ENCODE measurements around the gene MAML2. TPM values are rescaled to one million over a fixed set of nuclear protein-coding genes. Genes with fewer than 3 reads are reported as not detected.

MAML2 gene
- total and polyA plus RNA-seq, 2 of the 13 experiments (the other 11 are each of a cell fraction or from before 2014, with no cell fraction given) = 2.3 to 25.9 TPM

DNA sequence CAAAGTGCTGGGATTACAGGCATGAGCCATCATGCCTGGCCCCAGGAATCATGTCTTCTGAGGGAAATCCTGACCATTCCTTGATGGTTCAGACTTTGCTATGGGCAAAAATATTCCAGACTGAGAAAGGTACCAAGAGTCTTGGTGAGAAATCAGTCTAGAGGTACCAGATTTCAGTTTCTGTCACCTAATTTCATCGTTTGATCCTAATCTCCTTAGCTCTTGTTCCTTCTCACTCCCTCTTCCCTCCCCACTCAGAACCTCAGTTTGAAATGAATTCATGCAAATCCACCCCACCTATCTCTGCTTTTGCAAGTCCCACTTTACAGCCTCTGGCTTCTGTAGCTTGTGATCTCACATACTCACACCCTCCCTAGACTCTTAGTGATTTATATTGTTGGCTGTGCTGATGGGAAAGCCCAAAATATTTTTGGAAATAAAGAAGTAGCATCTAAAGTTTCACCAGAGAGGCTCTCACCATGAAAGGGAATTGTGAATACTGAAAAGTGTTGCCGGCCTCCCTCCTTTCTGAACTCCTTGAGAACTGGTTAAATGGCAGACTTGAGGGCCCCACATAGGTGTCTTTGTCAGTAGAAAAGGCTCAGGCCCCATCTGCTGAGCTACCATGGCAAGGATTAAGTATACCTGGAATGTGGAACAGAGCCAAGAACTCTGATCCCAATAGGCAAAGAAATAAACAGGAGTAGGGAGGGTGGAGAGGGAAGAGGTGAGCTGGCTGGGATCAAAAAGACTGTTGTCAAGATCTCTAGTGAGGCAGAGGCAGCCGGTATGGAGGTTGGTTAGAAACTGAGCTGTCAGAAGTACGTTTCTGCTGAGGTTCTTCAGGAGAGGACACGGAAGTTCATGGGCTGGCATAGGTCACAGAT lies 228.6 kb downstream of the MAML2 start (continued):
- no peak for TF ChIP-seq SNAPC4 (CRISPR knock-in tag; IDR thresholded peaks at IDR 0.05)
- TF ChIP-seq MLX (CRISPR knock-in tag; IDR thresholded peaks at IDR 0.05) = no peak
- no peak for TF ChIP-seq RFXANK (CRISPR knock-in tag; IDR thresholded peaks at IDR 0.05)
- no peak for TF ChIP-seq ZSCAN29 (CRISPR knock-in tag; conservative IDR thresholded peaks at IDR 0.05)
- TF ChIP-seq ZNF614 (CRISPR knock-in tag; IDR thresholded peaks at IDR 0.05; ENCODE audit: borderline replicate concordance) = 0 out of 2 replicates have a peak, but pooled peaks have one; percentile 23
- TF ChIP-seq, protein P1, sequence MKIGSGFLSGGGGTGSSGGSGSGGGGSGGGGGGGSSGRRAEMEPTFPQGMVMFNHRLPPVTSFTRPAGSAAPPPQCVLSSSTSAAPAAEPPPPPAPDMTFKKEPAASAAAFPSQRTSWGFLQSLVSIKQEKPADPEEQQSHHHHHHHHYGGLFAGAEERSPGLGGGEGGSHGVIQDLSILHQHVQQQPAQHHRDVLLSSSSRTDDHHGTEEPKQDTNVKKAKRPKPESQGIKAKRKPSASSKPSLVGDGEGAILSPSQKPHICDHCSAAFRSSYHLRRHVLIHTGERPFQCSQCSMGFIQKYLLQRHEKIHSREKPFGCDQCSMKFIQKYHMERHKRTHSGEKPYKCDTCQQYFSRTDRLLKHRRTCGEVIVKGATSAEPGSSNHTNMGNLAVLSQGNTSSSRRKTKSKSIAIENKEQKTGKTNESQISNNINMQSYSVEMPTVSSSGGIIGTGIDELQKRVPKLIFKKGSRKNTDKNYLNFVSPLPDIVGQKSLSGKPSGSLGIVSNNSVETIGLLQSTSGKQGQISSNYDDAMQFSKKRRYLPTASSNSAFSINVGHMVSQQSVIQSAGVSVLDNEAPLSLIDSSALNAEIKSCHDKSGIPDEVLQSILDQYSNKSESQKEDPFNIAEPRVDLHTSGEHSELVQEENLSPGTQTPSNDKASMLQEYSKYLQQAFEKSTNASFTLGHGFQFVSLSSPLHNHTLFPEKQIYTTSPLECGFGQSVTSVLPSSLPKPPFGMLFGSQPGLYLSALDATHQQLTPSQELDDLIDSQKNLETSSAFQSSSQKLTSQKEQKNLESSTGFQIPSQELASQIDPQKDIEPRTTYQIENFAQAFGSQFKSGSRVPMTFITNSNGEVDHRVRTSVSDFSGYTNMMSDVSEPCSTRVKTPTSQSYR (CRISPR knock-in tag; IDR thresholded peaks at IDR 0.05; ENCODE audit: borderline replicate concordance) = no peak
- no peak for TF ChIP-seq ZMAT5 (CRISPR knock-in tag; IDR thresholded peaks at IDR 0.05; ENCODE audit: borderline replicate concordance, low read depth)
- no peak for TF ChIP-seq ZNF773 (CRISPR knock-in tag; IDR thresholded peaks at IDR 0.05; ENCODE audit: borderline replicate concordance)
- TF ChIP-seq TOPORS (CRISPR knock-in tag; IDR thresholded peaks at IDR 0.05) = no peak
- no peak for TF ChIP-seq TCF12 (IDR thresholded peaks at IDR 0.05)
- TF ChIP-seq TCF12 (CRISPR knock-in tag; IDR thresholded peaks at IDR 0.05) = no peak
- peak; percentile 23; the same call in 1 of the 2 replicates for TF ChIP-seq DRAP1 (CRISPR knock-in tag; IDR thresholded peaks at IDR 0.05)
- TF ChIP-seq SETDB1 (CRISPR knock-in tag; IDR thresholded peaks at IDR 0.05; ENCODE audit: borderline replicate concordance) = no peak
